Measurements from ENCODE around the gene PLCD1. TPM values are rescaled to one million over a fixed set of nuclear protein-coding genes. Genes with fewer than 3 reads are reported as not detected.

The PLCD1 gene
- total RNA-seq, 1 experiment from 2014 or later: 27.1 TPM

DNA sequence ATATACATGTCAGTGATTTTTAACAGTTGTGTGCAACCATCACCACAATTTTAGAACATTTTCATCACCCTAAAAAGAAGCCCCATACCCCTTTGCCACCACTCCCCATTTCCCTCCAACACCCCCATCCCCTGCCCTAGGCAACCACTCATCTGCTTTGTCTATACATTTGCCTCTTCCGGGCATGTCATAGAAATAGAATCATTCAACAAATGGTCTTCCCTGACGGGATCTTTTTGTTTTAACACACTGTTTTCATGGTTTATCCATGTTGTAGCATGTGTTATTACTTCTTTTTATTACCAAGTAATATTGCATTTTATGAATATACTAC is 34.8 kb downstream of the PLCD1 start:
- Mint-ChIP-seq H3K27me3 (ENCODE audit: low read depth) (peaks cover 21% of the 10 kb centered on the region), H3K27ac (no peak overlapping the region; a peak in 1 of 7 replicates), H3K36me3 (ENCODE audit: insufficient read depth in 1 of 3, low read depth in 3 of 3) (peaks cover 0 to 2% (median 2%) of the 10 kb centered on the region in 3 experiments; a peak in 3 of 7 replicates), H3K4me3 (peak overlapping the region; percentile 82 to 86), H3K4me1 (peaks cover 19 to 50% of the 10 kb centered on the region in 2 experiments), H3K9me3 (no peaks in the 10 kb centered on the region; a peak in 1 of 5 replicates)
- Histone ChIP-seq H2BK120ac (ENCODE audit: low read depth, low read length, poor library complexity, severe bottlenecking) (no peak overlapping the region), H3K4me2 (ENCODE audit: insufficient read depth, insufficient read length, low read length) (peak overlapping the region; percentile 38), H2AK5ac (ENCODE audit: insufficient read length, low read length) (no peak overlapping the region), H3K14ac (ENCODE audit: insufficient read depth, low read length) (no peak overlapping the region), H4K20me1 (ENCODE audit: control insufficient read depth, insufficient read depth, insufficient read length) (no peaks in the 10 kb centered on the region), H2BK5ac (ENCODE audit: insufficient read length, low read length) (no peak overlapping the region), H3K23me2 (ENCODE audit: insufficient read length, low read depth, low read length, poor library complexity, severe bottlenecking) (no peaks in the 10 kb centered on the region), H3K23ac (ENCODE audit: insufficient read length, low read depth, low read length) (no peak overlapping the region), H4K5ac (ENCODE audit: insufficient read length, low read depth, low read length) (no peak overlapping the region), H2BK12ac (ENCODE audit: insufficient read length, low read depth, low read length) (no peak overlapping the region), H3K4ac (ENCODE audit: low read depth, low read length) (no peak overlapping the region), H2BK20ac (ENCODE audit: low read depth, low read length, poor library complexity, severe bottlenecking) (no peak overlapping the region), H3K79me1 (ENCODE audit: insufficient read depth, low read depth, low read length, poor library complexity, severe bottlenecking) (no peaks in the 10 kb centered on the region), H2AFZ (ENCODE audit: low read length) (no peak overlapping the region), H3K27me3 (ENCODE audit: insufficient read depth, low read length) (no peaks in the 10 kb centered on the region; the same call in 1 of the 2 replicates), H3T11ph (ENCODE audit: low read length) (no peak overlapping the region), H2BK15ac (ENCODE audit: low read depth, low read length) (no peak overlapping the region), H4K8ac (replicated peaks; ENCODE audit: insufficient read length, low read depth, low read length) (no peak overlapping the region), H3K18ac (ENCODE audit: insufficient read length, low read depth, low read length) (no peak overlapping the region), H3K27ac (ENCODE audit: insufficient read length, low read depth, low read length) (no peak overlapping the region), H3K79me2 (ENCODE audit: insufficient read depth, low read length) (no peaks in the 10 kb centered on the region), H3K4me1 (ENCODE audit: insufficient read depth, low read length) (peaks cover 2% of the 10 kb centered on the region; the same call in 1 of the 2 replicates), H3K9ac (ENCODE audit: extremely low read depth, insufficient read length, low read length) (no peak overlapping the region), H3K56ac (ENCODE audit: insufficient read length, low read depth, low read length) (no peak overlapping the region), H4K91ac (ENCODE audit: insufficient read length, low read depth, low read length) (no peak overlapping the region), H3K9me3 (ENCODE audit: control insufficient read depth, low read depth, low read length) (no peaks in the 10 kb centered on the region)
- DNase-seq: no peak
- no CpG with 5 or more reads among the region's 2 CpGs for WGBS (ENCODE audit: extremely low coverage, insufficient read length, low lambda C conversion rate)
- TF ChIP-seq, protein P1, sequence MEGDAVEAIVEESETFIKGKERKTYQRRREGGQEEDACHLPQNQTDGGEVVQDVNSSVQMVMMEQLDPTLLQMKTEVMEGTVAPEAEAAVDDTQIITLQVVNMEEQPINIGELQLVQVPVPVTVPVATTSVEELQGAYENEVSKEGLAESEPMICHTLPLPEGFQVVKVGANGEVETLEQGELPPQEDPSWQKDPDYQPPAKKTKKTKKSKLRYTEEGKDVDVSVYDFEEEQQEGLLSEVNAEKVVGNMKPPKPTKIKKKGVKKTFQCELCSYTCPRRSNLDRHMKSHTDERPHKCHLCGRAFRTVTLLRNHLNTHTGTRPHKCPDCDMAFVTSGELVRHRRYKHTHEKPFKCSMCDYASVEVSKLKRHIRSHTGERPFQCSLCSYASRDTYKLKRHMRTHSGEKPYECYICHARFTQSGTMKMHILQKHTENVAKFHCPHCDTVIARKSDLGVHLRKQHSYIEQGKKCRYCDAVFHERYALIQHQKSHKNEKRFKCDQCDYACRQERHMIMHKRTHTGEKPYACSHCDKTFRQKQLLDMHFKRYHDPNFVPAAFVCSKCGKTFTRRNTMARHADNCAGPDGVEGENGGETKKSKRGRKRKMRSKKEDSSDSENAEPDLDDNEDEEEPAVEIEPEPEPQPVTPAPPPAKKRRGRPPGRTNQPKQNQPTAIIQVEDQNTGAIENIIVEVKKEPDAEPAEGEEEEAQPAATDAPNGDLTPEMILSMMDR (conservative IDR thresholded peaks at IDR 0.05): no peak

Data from H9 (cell line).